Thyroid gland (tissue), 4 donors: ENCODE measurements around the gene CAMKMT. TPM values are rescaled to one million over a fixed set of nuclear protein-coding genes. Genes with fewer than 3 reads are reported as not detected.

Experiments
- DNase-seq, 2 donors: peaks; one replicate each; pipeline ENCODE4 v3.0.0-alpha.2; 2019
- H3K27ac ChIP-seq, 3 donors: fragments of 200-600 bp; sonication (generic); 1 replicate in 2 of 3; 2 replicates in 1 of 3; pipeline ENCODE4 v1.5.1; 2016 to 2019; ENCODE audit warnings: mild to moderate bottlenecking in 1 of 3, moderate library complexity in 1 of 3
- H3K27me3 ChIP-seq: fragments of 200-600 bp; sonication (generic); one replicate; pipeline ENCODE4 v1.5.1; 2019
- H3K36me3 ChIP-seq, 2 donors: fragments of 200-600 bp; sonication (generic); one replicate each; pipeline ENCODE4 v1.5.1; 2016 to 2019
- H3K4me1 ChIP-seq, 2 donors: fragments of 200-600 bp; sonication (generic); one replicate each; pipeline ENCODE4 v1.5.1; 2017 to 2019
- H3K4me3 ChIP-seq, 3 donors: fragments of 200-600 bp; sonication (generic); replicated peaks in 1 of 3; 1 replicate in 2 of 3; 2 replicates in 1 of 3; pipeline ENCODE4 v1.5.1; 2016; ENCODE audit warnings: mild to moderate bottlenecking in 1 of 3
- H3K9me3 ChIP-seq: fragments of 200-600 bp; sonication (generic); one replicate; pipeline ENCODE4 v1.5.1; 2017
- CTCF ChIP-seq, 6 experiments: fragments of 200-600 bp in 3 of 6; fragments of 450-650 bp in 3 of 6; sonication (generic) in 3 of 6; IDR thresholded peaks; one replicate each; pipeline ENCODE4 v1.5.1; 2016 to 2019; ENCODE audit warnings: antibody characterized with exemption in 6 of 6, mild to moderate bottlenecking in 2 of 6, inconsistent platforms in 1 of 6, moderate library complexity in 1 of 6
- POLR2A ChIP-seq, 2 donors: fragments of 450-650 bp; IDR thresholded peaks; one replicate each; pipeline ENCODE4 v1.6.1; 2017; ENCODE audit warnings: antibody characterized with exemption in 2 of 2, mild to moderate bottlenecking in 2 of 2, moderate library complexity in 1 of 2
- WGBS, 2 donors: methylation state at CpG; one replicate each; pipeline ENCODE4 v1.1.5; 2017; 5-methylcytosine and 5-hydroxymethylcytosine counted together
- intact Hi-C: fragments of 100-400 bp; cut with DNase I; formaldehyde crosslinking; loops from one replicate; pipeline ENCODE4 v1.15.1; 2023
- total RNA-seq, 4 donors: library from RNA; depleted of rRNA; stranded (reverse); fragments of >200 nt; gene quantifications; one replicate each; pipeline ENCODE4 v1.2.3, GENCODE V29; 2016

The CAMKMT gene
- total RNA-seq, 4 donors from 2014 or later = 13.5 to 23.7 (median 17.2) TPM

GRCh38 chr2:44676379-44676778 is 314.6 kb downstream of the CAMKMT start:
- no peaks in the 10 kb centered on the region for H3K36me3 ChIP-seq
- H3K27me3 ChIP-seq = no peaks in the 10 kb centered on the region
- no peak overlapping the region for H3K4me3 ChIP-seq
- DNase-seq = no peak
- no peak overlapping the region for H3K27ac ChIP-seq
- 96 to 97% methylated on average over 3 of the region's 3 CpGs for WGBS, 2 donors
- intact Hi-C loops = no loop called here
- TF ChIP-seq POLR2A (IDR thresholded peaks at IDR 0.05) = no peak
- TF ChIP-seq CTCF (IDR thresholded peaks at IDR 0.05) = no peak
- H3K9me3 ChIP-seq = no peaks in the 10 kb centered on the region
- no peaks in the 10 kb centered on the region for H3K4me1 ChIP-seq

GRCh38 chr2:44679584-44679983 is 317.8 kb downstream of the CAMKMT start:
- WGBS, 2 donors = 89 to 91% methylated on average over 4 of the region's 4 CpGs
- H3K36me3 ChIP-seq = no peaks in the 10 kb centered on the region
- no peak overlapping the region for H3K4me3 ChIP-seq
- intact Hi-C loops = no loop called here
- H3K9me3 ChIP-seq = no peaks in the 10 kb centered on the region
- DNase-seq = no peak
- no peaks in the 10 kb centered on the region for H3K27me3 ChIP-seq
- TF ChIP-seq POLR2A (IDR thresholded peaks at IDR 0.05) (no peak), CTCF (IDR thresholded peaks at IDR 0.05) (no peak)
- H3K27ac ChIP-seq = no peak overlapping the region
- no peaks in the 10 kb centered on the region for H3K4me1 ChIP-seq

- Histone ChIP-seq H3K27me3 (no peaks in the 10 kb centered on the region), H3K4me3 (no peak overlapping the region), H3K9me3 (no peaks in the 10 kb centered on the region), H3K36me3 (no peaks in the 10 kb centered on the region), H3K27ac (no peak overlapping the region), H3K4me1 (no peaks in the 10 kb centered on the region)
- 82 to 90% methylated on average over 4 of the region's 4 CpGs for WGBS, 2 donors
- intact Hi-C loops = no loop called here
- DNase-seq = no peak
- TF ChIP-seq CTCF (IDR thresholded peaks at IDR 0.05) = no peak
- no peak for TF ChIP-seq POLR2A (IDR thresholded peaks at IDR 0.05)
Observed at GRCh38 chr2:44679990-44680389, 318.2 kb downstream of the CAMKMT start.

GRCh38 chr2:44680424-44680971 is 318.8 kb downstream of the CAMKMT start:
- no peak overlapping the region for H3K27ac ChIP-seq
- H3K4me3 ChIP-seq = no peak overlapping the region
- no peaks in the 10 kb centered on the region for H3K36me3 ChIP-seq
- intact Hi-C loops = no loop called here
- H3K9me3 ChIP-seq = no peaks in the 10 kb centered on the region
- no peaks in the 10 kb centered on the region for H3K4me1 ChIP-seq
- TF ChIP-seq CTCF (IDR thresholded peaks at IDR 0.05) (no peak), POLR2A (IDR thresholded peaks at IDR 0.05) (no peak)
- H3K27me3 ChIP-seq = no peaks in the 10 kb centered on the region
- 79 to 82% methylated on average over 8 of the region's 8 CpGs for WGBS, 2 donors
- no peak for DNase-seq

GRCh38 chr2:44680983-44681531 is 319.3 kb downstream of the CAMKMT start:
- no peak for TF ChIP-seq CTCF (IDR thresholded peaks at IDR 0.05)
- no peak for TF ChIP-seq POLR2A (IDR thresholded peaks at IDR 0.05)
- no peak overlapping the region for H3K4me3 ChIP-seq
- no peak for DNase-seq
- H3K27me3 ChIP-seq = no peaks in the 10 kb centered on the region
- no peaks in the 10 kb centered on the region for H3K4me1 ChIP-seq
- WGBS, 2 donors = 60 to 70% methylated on average over 5 of the region's 5 CpGs
- intact Hi-C loops = no loop called here
- H3K27ac ChIP-seq = no peak overlapping the region
- H3K9me3 ChIP-seq = no peaks in the 10 kb centered on the region
- H3K36me3 ChIP-seq = no peaks in the 10 kb centered on the region
